Activated T-cell treated with anti-CD3 and anti-CD28 coated beads, Interleukin-2, amount 50 U/mL, for 72 hours (primary cell): ENCODE measurements around the gene KRTAP6-3. TPM values are rescaled to one million over a fixed set of nuclear protein-coding genes. Genes with fewer than 3 reads are reported as not detected.

Experiments used
- ATAC-seq, 2 donors: fragments of 150-1000 bp; cut with Tn5 transposase; replicated peaks in 1 of 2; 2 replicates each; pipeline ENCODE4 v1.10.0; 2021; ENCODE audit warnings: moderate library complexity in 2 of 2, mild to moderate bottlenecking in 1 of 2
- DNase-seq, 2 donors: peaks; one replicate each; pipeline ENCODE4 v3.0.0; 2021 to 2022; ENCODE audit warnings: mixed read lengths in 1 of 2
- H3K27ac Mint-ChIP-seq: one replicate; pipeline ENCODE4 v1.8.0; 2022; ENCODE audit warnings: mild to moderate bottlenecking, moderate library complexity, mixed read lengths
- H3K27me3 Mint-ChIP-seq: one replicate; pipeline ENCODE4 v1.8.0; 2022; ENCODE audit warnings: low read depth, mixed read lengths
- H3K36me3 Mint-ChIP-seq, 2 donors: one replicate each; pipeline ENCODE4 v1.8.0; 2022; ENCODE audit warnings: mixed read lengths in 2 of 2, mild to moderate bottlenecking in 1 of 2; ENCODE audit not compliant: insufficient read depth in 2 of 2
- H3K4me1 Mint-ChIP-seq: one replicate; pipeline ENCODE4 v1.8.0; 2022; ENCODE audit warnings: low read depth, mixed read lengths
- H3K4me3 Mint-ChIP-seq, 2 donors: one replicate each; pipeline ENCODE4 v1.8.0; 2022; ENCODE audit warnings: mild to moderate bottlenecking in 2 of 2, mixed read lengths in 2 of 2, moderate library complexity in 2 of 2
- H3K9me3 Mint-ChIP-seq, 2 donors: one replicate each; pipeline ENCODE4 v1.8.0; 2022; ENCODE audit warnings: mixed read lengths in 2 of 2
- total RNA-seq, 2 donors: library from RNA; stranded (reverse); gene quantifications; one replicate each; pipeline ENCODE4 v1.2.3, GENCODE V29; 2022

Gene KRTAP6-3, protein sequence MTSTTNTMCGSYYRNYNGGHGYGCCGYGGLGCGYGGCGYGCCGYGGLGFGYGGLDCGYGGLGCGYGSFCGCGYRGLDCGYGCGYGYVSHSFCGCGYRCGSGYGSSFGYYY
- not detected for total RNA-seq

DNA sequence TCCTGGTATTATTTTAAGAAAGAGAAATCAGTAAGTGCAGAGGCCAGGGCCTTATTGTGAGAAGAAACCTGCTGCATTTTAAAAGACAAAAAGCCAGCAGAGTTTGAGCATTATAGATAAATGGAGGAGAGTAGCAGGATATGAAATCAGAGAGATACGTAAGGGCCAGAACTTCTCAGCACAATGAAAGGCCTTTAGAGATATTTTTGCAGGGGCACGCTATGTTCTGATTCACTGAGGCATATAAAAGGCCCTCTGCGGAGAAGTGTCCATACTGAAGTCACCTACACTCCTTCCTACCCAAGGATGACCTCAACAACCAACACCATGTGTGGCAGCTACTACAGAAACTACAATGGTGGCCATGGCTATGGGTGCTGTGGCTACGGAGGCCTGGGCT lies at the start of gene KRTAP6-3:
Gene KRTAP6-3 (plus strand): TSS at position 301 of the 400 bp plus-strand sequence. CDS start 6 bp downstream, at position 307.
- Mint-ChIP-seq H3K27ac (no peak within 1 kb of the TSS), H3K4me3 (no peak within 1 kb of the TSS), H3K9me3 (peaks cover 0 to 2% of the 10 kb centered on the region in 2 donors), H3K36me3 (no peaks in the 10 kb centered on the region), H3K27me3 (no peaks in the 10 kb centered on the region), H3K4me1 (no peaks in the 10 kb centered on the region)
- no peak for ATAC-seq
- no peak for DNase-seq

DNA sequence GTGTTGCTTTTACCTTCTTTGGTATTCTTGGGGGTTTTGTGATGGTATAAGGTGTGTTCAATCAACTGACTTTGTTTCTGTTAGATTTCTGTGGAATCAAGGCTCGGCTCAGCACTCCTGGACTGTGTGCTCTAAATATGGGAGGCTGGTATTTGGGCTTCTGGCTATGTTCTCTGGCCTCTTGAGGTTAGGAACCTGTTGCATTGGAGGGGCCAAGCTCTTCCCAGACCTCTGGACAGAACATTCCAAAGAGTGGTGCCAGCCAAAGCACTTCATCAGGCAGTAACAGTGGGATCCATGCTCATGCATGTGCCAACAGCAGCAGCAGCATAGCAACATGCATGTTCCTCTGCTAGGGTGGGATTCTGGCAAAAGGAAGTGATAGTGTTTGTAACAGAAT lies 39.5 kb upstream of the KRTAP6-3 start:
- no peaks in the 10 kb centered on the region for H3K36me3 Mint-ChIP-seq
- DNase-seq (no peak), ATAC-seq (no peak)
- no peaks in the 10 kb centered on the region for H3K4me1 Mint-ChIP-seq
- H3K27me3 Mint-ChIP-seq, result peaks cover 5% of the 10 kb centered on the region
- no peak overlapping the region for H3K27ac Mint-ChIP-seq
- no peak overlapping the region for H3K4me3 Mint-ChIP-seq
- H3K9me3 Mint-ChIP-seq, result peaks cover 4 to 8% of the 10 kb centered on the region in 2 donors

DNA sequence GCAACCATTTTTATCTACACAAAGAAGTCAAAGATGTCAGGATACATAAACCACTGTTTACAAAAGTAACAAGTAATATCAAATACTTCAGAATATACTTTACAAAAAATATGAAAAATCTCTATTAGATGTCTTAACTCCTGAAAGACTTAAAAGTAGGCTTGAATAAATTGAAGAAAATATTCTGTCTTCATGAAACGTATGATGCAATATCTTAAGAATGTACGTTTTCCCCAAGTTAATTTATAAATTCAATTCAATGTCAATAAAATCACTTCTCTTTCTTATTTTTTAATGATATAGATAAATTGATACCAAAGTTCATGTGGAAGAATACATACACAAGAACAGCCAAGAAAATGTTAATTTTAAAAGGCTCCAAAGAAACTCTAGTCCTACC lies 37.1 kb upstream of the KRTAP6-3 start:
- ATAC-seq, result no peak
- Mint-ChIP-seq H3K4me3 (no peak overlapping the region), H3K4me1 (no peaks in the 10 kb centered on the region), H3K27me3 (no peaks in the 10 kb centered on the region), H3K36me3 (no peaks in the 10 kb centered on the region), H3K9me3 (peaks cover 4 to 6% of the 10 kb centered on the region in 2 donors), H3K27ac (no peak overlapping the region)
- no peak for DNase-seq

DNA sequence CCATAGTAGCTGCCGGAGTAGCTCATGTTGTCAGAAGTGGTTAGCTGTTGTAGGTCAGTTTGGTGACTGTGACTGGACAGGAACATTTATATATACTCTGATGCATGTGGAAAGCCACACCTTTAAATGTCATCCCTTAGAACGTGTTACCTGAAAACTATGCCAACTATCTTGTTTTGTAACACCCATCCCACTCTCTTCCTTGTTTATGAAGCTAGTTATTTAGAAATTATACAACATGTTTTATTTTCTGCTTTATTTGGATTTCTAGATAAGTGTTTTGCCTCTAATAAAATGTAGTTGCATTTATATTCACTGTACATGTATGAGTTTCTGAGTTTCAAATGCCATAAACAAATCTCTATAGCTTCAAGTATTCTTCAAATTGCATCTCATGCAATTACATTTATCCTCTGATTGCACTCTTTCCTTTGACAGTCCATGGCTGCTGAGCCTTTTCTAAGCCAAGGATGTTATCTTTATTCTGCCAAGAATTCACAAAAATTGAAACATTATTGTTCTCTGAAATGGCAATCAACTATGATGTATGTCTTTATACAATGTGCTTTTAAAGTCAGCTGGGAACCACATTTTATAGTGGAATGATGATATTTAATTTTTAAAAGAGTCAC lies 30.9 kb upstream of the KRTAP6-3 start, which contains the start of gene KRTAP19-7:
Gene KRTAP19-7 (minus strand): TSS at position 51 of the 632 bp plus-strand sequence. CDS start 25 bp downstream, at position 26.
- H3K4me1 Mint-ChIP-seq, result no peaks in the 10 kb centered on the region
- H3K27me3 Mint-ChIP-seq, result no peaks in the 10 kb centered on the region
- DNase-seq (no peak), ATAC-seq (no peak)
- H3K36me3 Mint-ChIP-seq, result no peaks in the 10 kb centered on the region
- no peak within 1 kb of the TSS for H3K27ac Mint-ChIP-seq
- no peaks in the 10 kb centered on the region for H3K9me3 Mint-ChIP-seq
- H3K4me3 Mint-ChIP-seq, result no peak within 1 kb of the TSS

DNA sequence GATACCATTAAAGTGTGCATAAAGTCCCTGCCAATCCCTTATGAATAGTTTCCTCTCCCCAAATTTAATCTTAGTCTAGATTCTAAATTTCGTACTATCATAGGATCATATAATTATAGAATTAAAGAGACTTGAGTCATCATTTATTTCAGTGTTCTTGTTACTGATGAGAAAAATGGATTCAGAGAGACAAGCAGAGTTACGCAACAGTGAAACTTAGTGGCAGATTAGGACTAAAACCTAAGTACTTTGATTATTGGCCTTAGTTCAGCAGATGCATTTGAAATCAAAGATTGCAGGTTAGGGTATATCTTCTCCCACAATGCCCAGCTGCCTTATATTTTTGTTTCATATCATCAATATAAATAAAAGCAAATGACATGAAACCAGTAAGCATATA lies 30.3 kb upstream of the KRTAP6-3 start:
- no peaks in the 10 kb centered on the region for H3K4me1 Mint-ChIP-seq
- H3K27me3 Mint-ChIP-seq, result no peaks in the 10 kb centered on the region
- no peak for DNase-seq
- H3K36me3 Mint-ChIP-seq, result no peaks in the 10 kb centered on the region
- no peak overlapping the region for H3K27ac Mint-ChIP-seq
- ATAC-seq, result no peak
- no peak overlapping the region for H3K4me3 Mint-ChIP-seq
- no peaks in the 10 kb centered on the region for H3K9me3 Mint-ChIP-seq

DNA sequence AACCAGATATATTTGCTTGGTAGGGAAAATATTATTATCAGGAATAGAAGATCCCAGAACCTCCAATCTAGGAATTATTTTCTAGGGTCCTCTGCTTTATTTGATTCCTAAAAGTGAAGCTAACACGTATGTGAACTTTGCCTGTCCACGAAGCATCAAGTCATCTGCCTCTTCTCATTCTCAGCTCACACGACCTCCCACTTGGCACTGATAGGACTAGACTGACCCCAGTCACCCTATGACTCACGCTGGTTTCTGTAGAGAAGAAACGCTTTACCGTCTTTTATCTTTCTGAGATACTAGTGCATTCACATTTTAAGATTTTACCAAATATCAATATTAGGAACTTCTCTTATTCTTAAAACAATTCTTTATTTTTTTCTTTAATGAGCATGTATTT lies 29.2 kb upstream of the KRTAP6-3 start:
- Mint-ChIP-seq H3K4me3 (no peak overlapping the region), H3K9me3 (no peaks in the 10 kb centered on the region), H3K27ac (no peak overlapping the region), H3K4me1 (no peaks in the 10 kb centered on the region), H3K27me3 (no peaks in the 10 kb centered on the region), H3K36me3 (no peaks in the 10 kb centered on the region)
- ATAC-seq (no peak), DNase-seq (no peak)

DNA sequence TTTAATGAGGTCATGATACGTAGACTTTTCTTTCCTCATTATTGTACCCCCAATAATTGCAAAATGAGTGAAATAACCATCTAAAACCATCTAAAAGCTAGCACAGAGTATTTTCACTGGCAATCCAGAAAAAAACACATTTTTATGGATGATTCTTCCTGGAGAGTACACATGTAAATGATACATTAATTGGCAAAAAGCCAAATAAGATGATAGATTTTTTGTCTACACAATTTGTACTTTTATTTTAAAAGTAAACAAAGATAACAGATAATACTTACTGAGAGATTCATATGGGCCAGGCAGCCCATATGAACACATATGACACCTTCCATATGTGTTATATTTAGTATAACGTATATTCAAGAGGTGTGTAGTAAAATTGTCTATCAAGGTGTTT lies 28.6 kb upstream of the KRTAP6-3 start:
- no peaks in the 10 kb centered on the region for H3K36me3 Mint-ChIP-seq
- H3K27me3 Mint-ChIP-seq, result no peaks in the 10 kb centered on the region
- no peaks in the 10 kb centered on the region for H3K9me3 Mint-ChIP-seq
- no peak for DNase-seq
- ATAC-seq, result no peak
- H3K4me3 Mint-ChIP-seq, result no peak overlapping the region
- no peak overlapping the region for H3K27ac Mint-ChIP-seq
- H3K4me1 Mint-ChIP-seq, result no peaks in the 10 kb centered on the region

DNA sequence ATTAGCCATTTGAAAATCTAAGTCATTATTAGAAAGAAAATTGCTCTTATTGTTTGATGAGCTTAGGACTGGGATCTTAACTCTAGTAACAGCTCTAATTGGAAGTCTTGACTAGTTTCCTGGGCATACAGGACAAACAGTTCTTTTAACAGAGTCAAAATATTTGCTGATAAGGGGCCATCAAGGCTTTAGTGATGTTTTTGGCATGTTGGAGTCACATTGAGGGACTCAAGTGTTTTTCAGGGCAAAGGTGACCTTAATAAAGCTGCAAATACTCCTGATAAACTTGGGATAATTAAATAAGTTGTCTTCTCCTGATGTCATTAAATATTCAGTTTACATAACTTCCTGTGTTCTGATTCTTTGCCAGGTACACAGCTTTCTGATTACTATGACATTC lies 24.6 kb upstream of the KRTAP6-3 start:
- Mint-ChIP-seq H3K4me3 (no peak overlapping the region), H3K27me3 (no peaks in the 10 kb centered on the region), H3K4me1 (no peaks in the 10 kb centered on the region), H3K9me3 (peaks cover 0 to 2% of the 10 kb centered on the region in 2 donors), H3K27ac (no peak overlapping the region), H3K36me3 (no peaks in the 10 kb centered on the region)
- no peak for ATAC-seq
- DNase-seq, result no peak

DNA sequence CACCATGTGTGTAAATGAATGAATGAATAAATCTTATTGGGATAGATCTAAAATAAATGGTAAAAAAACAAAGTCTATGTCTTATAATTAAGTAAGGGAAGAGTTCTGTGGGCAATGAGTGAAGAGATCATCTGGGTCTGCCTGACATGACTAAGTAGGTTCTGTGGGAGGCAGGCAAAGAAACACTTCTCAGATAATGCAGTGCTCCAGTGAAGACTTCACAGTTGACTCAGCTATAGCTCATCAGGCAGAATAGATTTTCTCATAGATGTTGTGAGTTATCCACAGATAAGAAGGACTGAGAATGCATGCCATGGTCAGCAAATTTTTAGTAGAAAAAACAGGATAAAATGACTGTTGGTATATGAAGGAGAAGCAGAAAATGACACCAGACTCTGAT lies 14.5 kb upstream of the KRTAP6-3 start:
- DNase-seq (no peak), ATAC-seq (no peak)
- Mint-ChIP-seq H3K9me3 (peaks cover 0 to 3% of the 10 kb centered on the region in 2 donors), H3K4me3 (no peak overlapping the region), H3K4me1 (no peaks in the 10 kb centered on the region), H3K27ac (no peak overlapping the region), H3K36me3 (no peaks in the 10 kb centered on the region), H3K27me3 (no peaks in the 10 kb centered on the region)

DNA sequence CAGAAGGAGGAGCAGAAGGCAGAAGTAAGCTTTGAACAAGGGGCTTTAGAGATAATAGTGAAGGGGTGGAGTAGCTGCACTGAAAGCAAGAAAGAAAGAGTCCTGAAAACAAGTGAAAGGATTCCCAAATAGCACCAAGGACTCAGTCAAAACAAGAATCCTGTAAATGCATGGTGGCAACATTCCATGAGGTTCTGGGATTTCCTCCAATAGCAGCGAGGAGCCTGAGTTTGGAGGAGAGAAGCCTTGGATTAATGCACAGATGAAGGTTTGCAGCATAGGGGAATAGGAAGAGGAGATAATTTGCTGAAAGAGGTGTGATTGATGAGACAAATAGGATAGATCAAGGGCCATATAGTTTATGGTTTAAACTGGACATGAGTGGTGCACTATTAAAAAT lies 12.9 kb upstream of the KRTAP6-3 start:
- DNase-seq (no peak), ATAC-seq (no peak)
- Mint-ChIP-seq H3K27ac (no peak overlapping the region), H3K4me1 (no peaks in the 10 kb centered on the region), H3K27me3 (no peaks in the 10 kb centered on the region), H3K4me3 (no peak overlapping the region), H3K36me3 (no peaks in the 10 kb centered on the region), H3K9me3 (peaks cover 0 to 3% of the 10 kb centered on the region in 2 donors)

DNA sequence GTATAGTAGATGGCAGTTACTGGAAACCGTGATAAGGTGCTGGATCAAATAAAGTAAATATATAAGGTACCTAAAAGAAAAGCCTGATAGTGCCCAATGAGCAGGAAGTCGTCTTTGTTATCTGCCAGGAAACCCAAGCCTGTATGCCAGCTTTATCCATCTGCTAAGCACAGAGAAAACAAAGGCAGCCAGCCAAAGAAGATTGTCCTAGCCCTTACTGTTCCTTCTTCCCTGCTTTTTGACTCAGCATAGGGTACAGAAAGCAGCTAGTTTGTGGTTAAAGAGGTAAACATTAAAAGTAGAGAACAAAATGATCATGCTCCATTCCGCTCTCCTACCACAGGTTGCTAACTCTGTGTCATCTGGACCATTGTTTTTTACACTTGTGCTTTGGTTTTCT lies 12.1 kb upstream of the KRTAP6-3 start:
- H3K27ac Mint-ChIP-seq, result no peak overlapping the region
- DNase-seq (no peak), ATAC-seq (no peak)
- H3K27me3 Mint-ChIP-seq, result no peaks in the 10 kb centered on the region
- no peak overlapping the region for H3K4me3 Mint-ChIP-seq
- H3K4me1 Mint-ChIP-seq, result no peaks in the 10 kb centered on the region
- H3K9me3 Mint-ChIP-seq, result peaks cover 0 to 3% of the 10 kb centered on the region in 2 donors
- no peaks in the 10 kb centered on the region for H3K36me3 Mint-ChIP-seq

DNA sequence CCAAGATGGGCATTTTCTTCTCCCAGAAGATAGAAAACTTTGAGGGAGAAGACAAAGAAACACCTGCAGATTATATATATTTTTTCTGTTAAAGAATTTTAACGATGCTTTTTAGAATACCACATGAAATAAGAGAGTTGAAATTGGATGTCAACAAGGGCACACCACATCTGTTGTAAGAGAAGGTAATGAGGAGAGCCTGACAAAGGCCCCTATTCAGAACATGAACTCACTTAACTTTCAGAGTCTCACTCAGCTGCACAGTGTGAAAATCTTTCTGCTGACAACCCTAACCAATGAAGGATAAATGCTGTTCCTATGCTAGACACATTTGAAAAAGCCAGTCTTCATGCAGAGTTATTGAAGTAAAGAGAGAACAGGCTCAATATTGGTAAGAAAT lies 9.4 kb upstream of the KRTAP6-3 start:
- Mint-ChIP-seq H3K4me1 (no peaks in the 10 kb centered on the region), H3K27me3 (no peaks in the 10 kb centered on the region), H3K9me3 (no peaks in the 10 kb centered on the region), H3K4me3 (no peak overlapping the region), H3K36me3 (no peaks in the 10 kb centered on the region), H3K27ac (no peak overlapping the region)
- no peak for DNase-seq
- no peak for ATAC-seq

DNA sequence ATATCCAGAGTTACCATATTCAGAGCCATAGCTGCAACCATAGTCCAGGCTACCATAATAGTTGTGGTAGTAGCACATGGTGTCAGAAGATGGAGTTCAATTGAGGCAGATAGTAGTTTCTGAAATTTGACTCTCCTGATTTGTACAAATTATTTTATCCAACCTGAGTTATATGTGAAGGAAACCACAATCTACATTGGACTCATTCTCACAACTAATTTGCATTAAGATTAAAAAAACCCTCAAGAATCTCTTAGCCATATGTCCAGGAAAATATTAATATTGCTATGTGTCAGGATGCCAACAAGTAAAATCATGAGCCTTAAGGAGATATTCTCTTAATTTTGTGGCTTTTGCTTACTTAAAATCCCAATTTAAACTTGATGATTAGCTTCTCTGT lies 1.9 kb upstream of the KRTAP6-3 start, which contains the start of gene KRTAP22-2:
Gene KRTAP22-2 (minus strand): TSS at position 101 of the 400 bp plus-strand sequence.
- DNase-seq, result no peak
- Mint-ChIP-seq H3K36me3 (no peaks in the 10 kb centered on the region), H3K27me3 (no peaks in the 10 kb centered on the region), H3K9me3 (no peaks in the 10 kb centered on the region), H3K4me1 (no peaks in the 10 kb centered on the region), H3K4me3 (no peak within 1 kb of the TSS), H3K27ac (no peak within 1 kb of the TSS)
- no peak for ATAC-seq

DNA sequence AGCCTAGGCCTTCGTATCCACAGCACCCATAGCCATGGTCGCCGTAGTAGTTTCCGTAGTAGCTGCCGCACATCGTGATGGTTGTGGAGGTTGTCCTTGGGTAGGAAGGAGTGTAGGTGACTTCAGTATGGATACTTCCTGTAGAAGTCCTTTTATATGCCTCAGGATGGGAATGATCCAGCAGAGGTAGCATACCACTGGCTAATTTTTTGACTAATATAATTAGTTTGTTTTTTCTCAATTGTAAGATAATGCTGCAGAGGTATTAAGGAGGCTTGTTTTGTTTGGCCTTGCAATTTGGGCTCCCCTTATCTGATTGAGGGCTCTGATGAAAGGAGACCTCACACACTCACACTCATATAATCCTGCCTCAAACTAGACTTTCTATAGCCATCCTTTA lies 6.6 kb downstream of the KRTAP6-3 start, which contains the start of gene KRTAP6-2:
Gene KRTAP6-2 (minus strand): TSS at position 101 of the 400 bp plus-strand sequence. CDS start 28 bp downstream, at position 73.
- no peaks in the 10 kb centered on the region for H3K4me1 Mint-ChIP-seq
- H3K27me3 Mint-ChIP-seq, result no peaks in the 10 kb centered on the region
- DNase-seq (no peak), ATAC-seq (no peak)
- peaks cover 0 to 4% of the 10 kb centered on the region in 2 donors for H3K9me3 Mint-ChIP-seq
- H3K36me3 Mint-ChIP-seq, result no peaks in the 10 kb centered on the region
- H3K27ac Mint-ChIP-seq, result no peak within 1 kb of the TSS
- no peak within 1 kb of the TSS for H3K4me3 Mint-ChIP-seq
